Natural killer cell (primary cell): ENCODE results near the gene HDAC4. TPM values are rescaled to one million over a fixed set of nuclear protein-coding genes. Genes with fewer than 3 reads are reported as not detected.

Experiments
- ATAC-seq, 3 donors: fragments of 150-1000 bp in 2 of 3; fragments of 200-7000 bp in 1 of 3; cut with Tn5 transposase; 1 replicate in 1 of 3; 2 replicates in 2 of 3; pipeline ENCODE4 v1.10.0; 2021; ENCODE audit warnings: mild to moderate bottlenecking in 2 of 3, moderate library complexity in 2 of 3
- DNase-seq, 2 donors: peaks; one replicate each; pipeline versions ENCODE4 v3.0.0 to v3.0.0-alpha.2; 2013 to 2021; ENCODE audit warnings: mixed read lengths in 1 of 2
- H3K27ac ChIP-seq: one replicate; pipeline ENCODE4 v1.5.1; 2013; ENCODE audit warnings: mild to moderate bottlenecking, low read length
- H3K27me3 ChIP-seq: one replicate; pipeline ENCODE4 v1.6.1; 2013; ENCODE audit warnings: low read length; ENCODE audit not compliant: control insufficient read depth, insufficient read depth
- H3K36me3 ChIP-seq: one replicate; pipeline ENCODE4 v1.6.1; 2013; ENCODE audit warnings: low read length; ENCODE audit not compliant: control insufficient read depth, insufficient read depth
- H3K4me1 ChIP-seq: one replicate; pipeline ENCODE4 v1.6.1; 2013; ENCODE audit warnings: low read length; ENCODE audit not compliant: control insufficient read depth, insufficient read depth
- H3K4me3 ChIP-seq: one replicate; pipeline ENCODE4 v1.5.1; 2013; ENCODE audit warnings: low read length
- H3K9me3 ChIP-seq: one replicate; pipeline ENCODE4 v1.6.1; 2013; ENCODE audit warnings: low read length; ENCODE audit not compliant: control insufficient read depth, insufficient read depth
- H3K27ac Mint-ChIP-seq, 2 donors: one replicate each; pipeline ENCODE4 v1.8.0; 2022; ENCODE audit warnings: mild to moderate bottlenecking in 2 of 2, mixed read lengths in 2 of 2, moderate library complexity in 1 of 2
- H3K27me3 Mint-ChIP-seq, 2 donors: one replicate each; pipeline ENCODE4 v1.8.0; 2022; ENCODE audit warnings: low read depth in 2 of 2, mixed read lengths in 2 of 2
- H3K36me3 Mint-ChIP-seq: one replicate; pipeline ENCODE4 v1.8.0; 2022; ENCODE audit warnings: mixed read lengths
- H3K4me1 Mint-ChIP-seq, 2 donors: one replicate each; pipeline ENCODE4 v1.8.0; 2022; ENCODE audit warnings: mixed read lengths in 2 of 2
- H3K4me3 Mint-ChIP-seq: one replicate; pipeline ENCODE4 v1.8.0; 2022; ENCODE audit warnings: mild to moderate bottlenecking, moderate library complexity, mixed read lengths
- H3K9me3 Mint-ChIP-seq, 2 donors: one replicate each; pipeline ENCODE4 v1.8.0; 2022; ENCODE audit warnings: mixed read lengths in 2 of 2
- CTCF ChIP-seq: fragments of 200-600 bp; IDR thresholded peaks from one replicate; pipeline ENCODE4 v1.8.0; 2022; ENCODE audit warnings: antibody characterized with exemption
- WGBS: methylation state at CpG from one replicate; pipeline ENCODE4 v1.1.7; 2013; ENCODE audit warnings: missing lambda C conversion rate; ENCODE audit not compliant: insufficient coverage; 5-methylcytosine and 5-hydroxymethylcytosine counted together
- intact Hi-C: fragments of 100-400 bp; cut with micrococcal nuclease; formaldehyde crosslinking; loops from one replicate; pipeline ENCODE4 v1.14.2; 2022
- total RNA-seq, 4 donors: library from RNA; stranded (reverse); fragments of 120-200 nt in 1 of 4; gene quantifications; one replicate each; pipeline versions ENCODE4 v1.2.3 to v1.2.4, GENCODE V29; 2013 to 2022

The HDAC4 gene
- total RNA-seq, 3 donors from 2014 or later (not counting 1 experiment from before 2014, with no cell fraction given): 74.9 to 105 (median 100) TPM

DNA sequence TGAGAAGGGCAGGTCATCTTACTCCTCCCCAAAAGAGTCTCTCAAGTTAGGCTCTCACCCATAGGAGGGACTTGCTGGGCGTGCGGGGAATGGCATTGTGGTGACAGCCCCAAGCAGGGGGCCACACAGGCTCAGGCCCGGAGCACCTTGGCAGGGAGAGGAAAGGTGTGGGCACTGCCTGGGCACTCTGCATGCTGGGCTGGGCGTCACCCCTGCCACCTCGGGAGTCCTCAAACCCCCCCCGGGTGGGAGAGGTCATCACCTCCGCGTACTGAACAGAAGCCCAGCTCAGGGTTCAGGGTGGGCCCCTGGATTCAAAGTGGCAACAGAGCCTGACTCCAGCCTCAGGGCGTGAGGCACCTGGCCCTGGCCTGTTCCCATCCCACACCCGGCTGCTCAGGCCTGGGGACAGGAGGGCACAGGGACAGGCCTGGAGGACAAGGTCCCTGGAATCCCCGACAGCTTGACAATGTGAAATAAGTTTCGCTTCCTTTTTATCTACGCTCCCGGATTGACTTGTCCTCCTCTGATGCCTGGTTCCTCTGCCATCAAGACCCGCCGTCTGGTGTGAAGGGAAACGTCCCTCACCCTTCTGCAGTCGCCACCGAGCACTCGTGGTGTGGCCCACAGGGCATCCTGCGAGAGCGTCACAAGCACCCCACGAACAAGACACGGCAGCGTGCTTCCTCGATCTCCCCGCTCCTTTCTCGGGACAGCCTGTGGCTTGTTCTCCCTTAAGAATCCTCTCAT lies 97.8 kb downstream of the HDAC4 start:
- Histone ChIP-seq H3K9me3 (no peaks in the 10 kb centered on the region), H3K4me1 (peaks cover 31% of the 10 kb centered on the region), H3K27ac (no peak overlapping the region), H3K4me3 (no peak overlapping the region), H3K36me3 (no peaks in the 10 kb centered on the region), H3K27me3 (no peaks in the 10 kb centered on the region)
- no peaks in the 10 kb centered on the region for H3K27me3 Mint-ChIP-seq
- DNase-seq (no peak), ATAC-seq (peak in 1 of 3 donors; percentile 46)
- intact Hi-C loops: no loop called here
- no peak for TF ChIP-seq CTCF
- H3K36me3 Mint-ChIP-seq: no peaks in the 10 kb centered on the region
- H3K4me3 Mint-ChIP-seq: peak overlapping the region; percentile 47
- H3K4me1 Mint-ChIP-seq: peaks cover 41 to 48% of the 10 kb centered on the region in 2 donors
- peak overlapping the region; percentile 69 to 72 for H3K27ac Mint-ChIP-seq
- no peaks in the 10 kb centered on the region for H3K9me3 Mint-ChIP-seq
- 66% methylated on average over 28 of the region's 28 CpGs for WGBS

DNA sequence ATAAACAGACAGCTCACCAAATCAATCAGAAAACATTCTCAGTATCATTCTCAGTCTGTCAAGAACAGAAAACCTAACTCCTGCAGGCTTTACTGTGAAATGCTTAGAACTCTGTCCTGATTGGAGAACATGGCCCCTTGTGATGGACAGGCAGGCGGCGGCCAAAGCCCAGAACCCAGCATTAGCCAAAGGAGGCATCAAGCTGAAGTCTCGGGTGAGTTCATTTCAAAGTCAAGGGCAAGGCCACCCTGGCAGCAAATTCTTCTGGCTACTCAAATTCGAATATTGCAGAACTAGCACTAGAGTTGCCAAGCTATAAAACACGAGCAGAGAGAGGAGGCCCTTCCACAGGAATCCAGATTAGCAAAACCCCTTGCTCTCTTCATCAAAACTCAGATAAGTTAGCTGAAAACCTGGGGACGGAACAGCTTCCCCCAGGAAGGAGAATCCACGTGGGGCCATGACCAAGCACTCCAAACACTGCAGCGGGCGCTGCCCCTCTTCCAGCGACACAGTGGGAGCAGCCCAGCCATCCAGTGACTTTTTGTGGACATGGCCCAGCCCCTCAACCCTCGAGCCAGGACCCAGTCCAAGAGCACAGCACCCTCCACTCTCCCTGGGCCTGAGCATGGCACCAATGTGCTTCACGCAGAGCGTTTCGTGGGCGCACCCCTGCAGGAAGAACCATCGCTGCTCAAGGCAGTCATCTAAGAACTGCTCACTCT lies 98.6 kb downstream of the HDAC4 start:
- peaks cover 49 to 51% of the 10 kb centered on the region in 2 donors for H3K4me1 Mint-ChIP-seq
- WGBS: 90% methylated on average over 16 of the region's 16 CpGs

GRCh38 chr2:239300871-239301735 lies 99.7 kb downstream of the HDAC4 start:
- intact Hi-C loops: no loop called here
- H3K27me3 Mint-ChIP-seq: no peaks in the 10 kb centered on the region
- no peaks in the 10 kb centered on the region for H3K9me3 ChIP-seq
- H3K9me3 Mint-ChIP-seq: no peaks in the 10 kb centered on the region
- TF ChIP-seq CTCF: no peak
- ATAC-seq (no peak), DNase-seq (no peak)
- no peaks in the 10 kb centered on the region for H3K27me3 ChIP-seq
- H3K27ac ChIP-seq: no peak overlapping the region
- H3K4me1 ChIP-seq: peaks cover 50% of the 10 kb centered on the region
- H3K36me3 Mint-ChIP-seq: no peaks in the 10 kb centered on the region
- WGBS: 90% methylated on average over 26 of the region's 26 CpGs
- no peak overlapping the region for H3K4me3 ChIP-seq
- peaks cover 46 to 53% of the 10 kb centered on the region in 2 donors for H3K4me1 Mint-ChIP-seq
- no peaks in the 10 kb centered on the region for H3K36me3 ChIP-seq
- H3K27ac Mint-ChIP-seq: peak overlapping the region; percentile 29 to 72
- H3K4me3 Mint-ChIP-seq: no peak overlapping the region

More for the DNA sequence above, 98.6 kb downstream of the HDAC4 start:
- Mint-ChIP-seq H3K36me3 (no peaks in the 10 kb centered on the region), H3K27me3 (no peaks in the 10 kb centered on the region), H3K9me3 (no peaks in the 10 kb centered on the region), H3K4me3 (no peak overlapping the region), H3K27ac (peak overlapping the region; percentile 29 to 72)
- H3K4me3 ChIP-seq: no peak overlapping the region
- no peaks in the 10 kb centered on the region for H3K9me3 ChIP-seq
- H3K36me3 ChIP-seq: no peaks in the 10 kb centered on the region
- ATAC-seq (no peak), DNase-seq (no peak)
- intact Hi-C loops: no loop called here
- peaks cover 39% of the 10 kb centered on the region for H3K4me1 ChIP-seq
- no peak overlapping the region for H3K27ac ChIP-seq
- TF ChIP-seq CTCF: no peak
- H3K27me3 ChIP-seq: no peaks in the 10 kb centered on the region
